H1 (cell line): ENCODE data around the gene PYCARD. TPM values are rescaled to one million over a fixed set of nuclear protein-coding genes. Genes with fewer than 3 reads are reported as not detected.

ENCODE experiments used
- CTCF ChIA-PET: fragments of 300-600 bp; sonication (Branson Sonifier 250); formaldehyde crosslinking; loops from one replicate; lab custom pipeline; 2021; ENCODE audit not compliant: partially characterized antibody; lab: Charles Lee
- POLR2A ChIA-PET: fragments of 300-600 bp; sonication (Branson Sonifier 250); formaldehyde crosslinking; loops from one replicate; lab custom pipeline; 2021; ENCODE audit warnings: inconsistent platforms; ENCODE audit not compliant: partially characterized antibody; lab: Charles Lee
- DNase-seq, 2 experiments: peaks; one replicate each; pipeline versions ENCODE4 v3.0.0 to v3.0.0-alpha.2; 2010 to 2022; ENCODE audit warnings: low spot score in 2 of 2, low read depth in 1 of 2, mixed read lengths in 1 of 2
- FAIRE-seq: peaks from 2 replicates; lab custom pipeline; 2011; peaks lifted over from hg19 to GRCh38; lab: Jason Lieb, UNC
- H2AFZ ChIP-seq: 2 replicates; pipeline ENCODE4 v1.8.1; 2012; ENCODE audit warnings: low read length, inconsistent platforms
- H2AK5ac ChIP-seq: 2 replicates; pipeline ENCODE4 v1.6.1; 2013; ENCODE audit warnings: low read depth, low read length
- H2BK120ac ChIP-seq: replicated peaks from 2 replicates; pipeline ENCODE3; 2013; ENCODE audit warnings: low read depth, low read length, inconsistent platforms
- H2BK12ac ChIP-seq: 2 replicates; pipeline ENCODE4 v1.6.1; 2013; ENCODE audit warnings: low read depth, low read length
- H2BK15ac ChIP-seq: 2 replicates; pipeline ENCODE4 v1.6.1; 2013; ENCODE audit warnings: low read length
- H2BK20ac ChIP-seq: 2 replicates; pipeline ENCODE4 v1.6.1; 2013; ENCODE audit warnings: low read length
- H2BK5ac ChIP-seq: 2 replicates; pipeline ENCODE4 v1.6.1; 2013; ENCODE audit warnings: low read depth, low read length
- H3K14ac ChIP-seq: 2 replicates; pipeline ENCODE4 v1.6.1; 2013; ENCODE audit warnings: inconsistent platforms; ENCODE audit not compliant: insufficient read length
- H3K18ac ChIP-seq: 2 replicates; pipeline ENCODE4 v1.6.1; 2013; ENCODE audit warnings: low read length; ENCODE audit errors: extremely low read depth
- H3K23ac ChIP-seq: 2 replicates; pipeline ENCODE4 v1.6.1; 2013; ENCODE audit warnings: inconsistent platforms; ENCODE audit not compliant: insufficient read length
- H3K23me2 ChIP-seq: 2 replicates; pipeline ENCODE4 v1.6.1; 2013; ENCODE audit warnings: low read depth, low read length
- H3K27ac ChIP-seq: 2 replicates; pipeline ENCODE4 v1.6.1; 2011; ENCODE audit warnings: low read depth, low read length, inconsistent platforms
- H3K27me3 ChIP-seq, 4 experiments: replicated peaks in 1 of 4; 1 replicate in 1 of 4; 2 replicates in 3 of 4; pipeline versions ENCODE4 v1.6.1 to v1.8.1; 2011 to 2013; ENCODE audit warnings: low read length in 3 of 4, mild to moderate bottlenecking in 3 of 4, inconsistent platforms in 2 of 4, mixed read lengths in 2 of 4, moderate library complexity in 1 of 4; ENCODE audit not compliant: control insufficient read depth in 3 of 4, insufficient read depth in 3 of 4; ENCODE audit errors: extremely low read depth in 1 of 4
- H3K36me3 ChIP-seq, 4 experiments: 2 replicates each; pipeline versions ENCODE4 v1.6.1 to v1.8.1; 2011 to 2013; ENCODE audit warnings: mild to moderate bottlenecking in 4 of 4, low read length in 3 of 4, moderate library complexity in 2 of 4, control low read depth in 1 of 4, inconsistent platforms in 1 of 4; ENCODE audit not compliant: insufficient read depth in 4 of 4, control insufficient read depth in 2 of 4
- H3K4ac ChIP-seq: replicated peaks from 2 replicates; pipeline ENCODE3; 2013; ENCODE audit warnings: low read length, low read depth, mixed read lengths, inconsistent platforms; ENCODE audit not compliant: insufficient read length
- H3K4me1 ChIP-seq, 4 experiments: replicated peaks in 1 of 4; 1 replicate in 1 of 4; 2 replicates in 3 of 4; pipeline versions ENCODE4 v1.6.1 to v1.8.1; 2011 to 2013; ENCODE audit warnings: low read length in 3 of 4, inconsistent platforms in 2 of 4, mixed read lengths in 1 of 4; ENCODE audit not compliant: insufficient read depth in 4 of 4, control insufficient read depth in 3 of 4
- H3K4me2 ChIP-seq, 2 experiments: 2 replicates each; pipeline versions ENCODE4 v1.6.1 to v1.8.1; 2011 to 2013; ENCODE audit warnings: low read depth in 2 of 2, low read length in 2 of 2, control low read depth in 1 of 2, inconsistent platforms in 1 of 2, mild to moderate bottlenecking in 1 of 2; ENCODE audit not compliant: insufficient read depth in 1 of 2
- H3K4me3 ChIP-seq, 4 experiments: fragments of 200-600, 300-600 bp in 1 of 4; sonication (generic), shearing (Covaris generic), sonication (Bioruptor Twin) in 1 of 4; 2 replicates each; pipeline versions ENCODE4 v1.5.1 to v1.8.1; 2011 to 2016; ENCODE audit warnings: low read length in 4 of 4, low read depth in 3 of 4, control low read depth in 2 of 4, inconsistent platforms in 2 of 4, mild to moderate bottlenecking in 2 of 4, mixed read lengths in 1 of 4, moderate library complexity in 1 of 4; ENCODE audit not compliant: insufficient read depth in 2 of 4; ENCODE audit errors: extremely low read depth in 1 of 4
- H3K56ac ChIP-seq: replicated peaks from 2 replicates; pipeline ENCODE3; 2013; ENCODE audit warnings: low read depth, mild to moderate bottlenecking, mixed read lengths, low read length, inconsistent platforms; ENCODE audit not compliant: insufficient read length
- H3K79me1 ChIP-seq: 2 replicates; pipeline ENCODE4 v1.6.1; 2013; ENCODE audit warnings: low read depth, low read length, control low read depth
- H3K79me2 ChIP-seq, 2 experiments: 2 replicates each; pipeline versions ENCODE4 v1.6.1 to v1.8.1; 2012 to 2013; ENCODE audit warnings: low read length in 2 of 2, mild to moderate bottlenecking in 2 of 2, inconsistent platforms in 1 of 2; ENCODE audit not compliant: insufficient read depth in 2 of 2, control insufficient read depth in 1 of 2
- H3K9ac ChIP-seq, 4 experiments: replicated peaks in 1 of 4; 1 replicate in 1 of 4; 2 replicates in 3 of 4; pipeline versions ENCODE4 v1.6.1 to v1.8.1; 2011 to 2013; ENCODE audit warnings: low read depth in 3 of 4, low read length in 3 of 4, control low read depth in 2 of 4, mild to moderate bottlenecking in 2 of 4, moderate library complexity in 2 of 4, inconsistent platforms in 1 of 4; ENCODE audit errors: extremely low read depth in 1 of 4
- H3K9me3 ChIP-seq, 2 experiments: 2 replicates each; pipeline versions ENCODE4 v1.6.1 to v1.8.1; 2012 to 2013; ENCODE audit warnings: mild to moderate bottlenecking in 2 of 2, moderate library complexity in 2 of 2, control low read depth in 1 of 2, inconsistent platforms in 1 of 2, low read depth in 1 of 2, low read length in 1 of 2, mixed read lengths in 1 of 2; ENCODE audit not compliant: insufficient read depth in 2 of 2
- H4K20me1 ChIP-seq, 2 experiments: replicated peaks in 1 of 2; 2 replicates each; pipeline versions ENCODE3 to v1.8.1; 2011 to 2013; ENCODE audit warnings: inconsistent platforms in 2 of 2, low read length in 2 of 2, mild to moderate bottlenecking in 1 of 2; ENCODE audit not compliant: insufficient read depth in 2 of 2, control insufficient read depth in 1 of 2
- H4K5ac ChIP-seq: 2 replicates; pipeline ENCODE4 v1.6.1; 2013; ENCODE audit warnings: low read length, low read depth, mixed read lengths, inconsistent platforms; ENCODE audit not compliant: insufficient read length
- H4K8ac ChIP-seq: 2 replicates; pipeline ENCODE4 v1.8.0; 2013; ENCODE audit warnings: mild to moderate bottlenecking, moderate library complexity, low read length, inconsistent platforms; ENCODE audit not compliant: insufficient read depth; ENCODE audit errors: extremely low read depth
- H4K91ac ChIP-seq: replicated peaks from 2 replicates; pipeline ENCODE3; 2013; ENCODE audit warnings: low read length, mixed read lengths, inconsistent platforms; ENCODE audit not compliant: insufficient read length
- ASH2L ChIP-seq: fragments of 200-600, 300-600 bp; sonication (generic); IDR thresholded peaks from one replicate; pipeline ENCODE4 v1.7.1; 2017; ENCODE audit warnings: low read length
- BACH1 ChIP-seq: IDR thresholded peaks from 2 replicates; pipeline ENCODE4 v1.6.1; 2012; ENCODE audit warnings: low read length, improper control_type of control experiment
- SP1 ChIP-seq: IDR thresholded peaks from 2 replicates; pipeline ENCODE4 v1.6.1; 2011; ENCODE audit warnings: low read depth, low read length
- TAF1 ChIP-seq: IDR thresholded peaks from 2 replicates; pipeline ENCODE4 v1.6.1; 2011; ENCODE audit warnings: mild to moderate bottlenecking, low read depth, low read length
- TBP ChIP-seq: IDR thresholded peaks from 2 replicates; pipeline ENCODE4 v1.6.1; 2011; ENCODE audit warnings: low read depth, low read length, improper control_type of control experiment
- WGBS, 2 experiments: shearing (Covaris generic) in 1 of 2; methylation state at CpG; one replicate each; pipeline versions ENCODE4 v1.1.6 to v1.1.7; 2013 to 2015; ENCODE audit warnings: low lambda C conversion rate in 2 of 2, mixed read lengths in 2 of 2, inconsistent platforms in 1 of 2, low coverage in 1 of 2, missing lambda C conversion rate in 1 of 2; ENCODE audit not compliant: insufficient replicate concordance in 2 of 2, insufficient coverage in 1 of 2, insufficient read length in 1 of 2; ENCODE audit errors: extremely low coverage in 1 of 2, missing lambda C conversion rate in 1 of 2; 5-methylcytosine and 5-hydroxymethylcytosine counted together
- polyA plus RNA-seq, 7 experiments: library from polyadenylated mRNA; depleted of rRNA in 3 of 7; stranded (reverse) in 5 of 7; unstranded in 2 of 7; fragments of >200 nt in 5 of 7; fragments of 200-250 nt in 2 of 7; gene quantifications; 1 replicate in 5 of 7; 2 replicates in 1 of 7; 4 replicates in 1 of 7; pipeline versions ENCODE4 v1.2.1 to v1.2.3, GENCODE V29; 2011 to 2013; ENCODE audit warnings: missing spikeins in 2 of 7, mixed read lengths in 2 of 7
- total RNA-seq: library from RNA; stranded (reverse); fragmentation: NEBNext Ultra II Directional; extraction: Animal tissue kit (Norgen Biotek cat#: 25700); gene quantifications from 2 replicates; pipeline ENCODE4 v1.2.1, GENCODE V29; 2021

The PYCARD gene
- total and polyA plus RNA-seq, 2 of the 8 experiments (the other 6 are each of a cell fraction or from before 2014, with no cell fraction given) = 29.9 to 77.9 TPM

DNA sequence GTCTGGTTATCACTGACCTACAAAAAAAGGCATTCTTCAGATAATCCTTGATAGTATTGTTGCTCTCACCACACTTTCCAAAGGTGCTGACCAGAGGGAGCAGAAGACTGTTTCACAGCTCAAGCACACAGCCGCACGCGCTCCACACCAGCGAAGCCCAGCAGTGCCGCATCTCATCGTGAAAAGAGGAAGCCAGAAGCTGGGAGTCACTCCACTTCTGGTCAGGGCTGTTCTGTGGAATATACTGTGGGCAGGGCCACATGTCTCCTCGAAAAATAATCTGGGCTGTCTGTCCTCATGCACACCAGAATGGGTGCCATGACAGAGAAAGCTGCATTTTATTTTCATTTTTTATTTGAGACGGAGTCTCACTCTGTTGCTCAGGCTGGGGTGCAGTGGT lies 45.4 kb downstream of the PYCARD start:
- H4K91ac ChIP-seq = no peak overlapping the region
- H3K56ac ChIP-seq = no peak overlapping the region
- FAIRE-seq (no peak), DNase-seq (no peak)
- no peak overlapping the region for H2BK120ac ChIP-seq
- no peaks in the 10 kb centered on the region for H3K79me1 ChIP-seq
- H3K18ac ChIP-seq = no peak overlapping the region
- no peak overlapping the region for H2BK20ac ChIP-seq
- no peak overlapping the region for H2BK5ac ChIP-seq
- no peak overlapping the region for H3K14ac ChIP-seq
- no peaks in the 10 kb centered on the region for H3K79me2 ChIP-seq
- ChIA-PET CTCF (interaction anchor here (0.6 to 7.2 kb wide), 7 partner anchors 9 to 62 kb away, joined by 3 to 56 read pairs (median 6); no protein-coding TSS in a partner anchor), POLR2A (interaction anchor here (0.7 to 3.4 kb wide), 7 partner anchors 9 to 39 kb away, joined by 3 to 22 read pairs (median 4); partner anchors contain the start of gene FUS)
- H3K4me3 ChIP-seq = no peak overlapping the region
- H3K23ac ChIP-seq = no peak overlapping the region
- H3K9me3 ChIP-seq = no peaks in the 10 kb centered on the region
- H3K9ac ChIP-seq = no peak overlapping the region
- H2BK15ac ChIP-seq = no peak overlapping the region
- no peaks in the 10 kb centered on the region for H4K20me1 ChIP-seq
- H2AK5ac ChIP-seq = no peak overlapping the region
- 89% methylated on average over 8 of the region's 8 CpGs; no CpG with 5 or more reads in 1 of the 2 experiments for WGBS, 2 experiments
- H2AFZ ChIP-seq = no peak overlapping the region
- no peak overlapping the region for H4K8ac ChIP-seq
- no peak overlapping the region for H3K4ac ChIP-seq
- no peak overlapping the region for H3K4me2 ChIP-seq
- H3K4me1 ChIP-seq = no peaks in the 10 kb centered on the region
- H3K23me2 ChIP-seq = no peaks in the 10 kb centered on the region
- TF ChIP-seq BACH1 = no peak
- no peak for TF ChIP-seq ASH2L
- TF ChIP-seq TAF1 = no peak
- TF ChIP-seq TBP = no peak
- TF ChIP-seq SP1 = no peak
- TF ChIP-seq, all 59 proteins: peak for 0
- Histone ChIP-seq H3K36me3 (no peaks in the 10 kb centered on the region), H3K27ac (no peak overlapping the region), H2BK12ac (no peak overlapping the region), H4K5ac (no peak overlapping the region), H3K27me3 (no peaks in the 10 kb centered on the region)
